Gastrocnemius medialis (tissue), 4 donors: ENCODE results near the gene NFAT5. TPM values are rescaled to one million over a fixed set of nuclear protein-coding genes. Genes with fewer than 3 reads are reported as not detected.
"Not testable (repeated sequence)": the region's sequence is repeated elsewhere in the genome, so short reads cannot be mapped to it uniquely, and the experiment has no call there.

Source experiments
- ATAC-seq, 2 donors: fragments of 150-250 bp; one replicate each; pipeline ENCODE4 v1.9.1; 2016
- DNase-seq, 2 donors: peaks; one replicate each; pipeline ENCODE4 v3.0.0-alpha.2; 2019
- H3K27ac ChIP-seq, 4 donors: fragments of 200-600 bp; sonication (generic); 1 replicate in 1 of 4; 2 replicates in 3 of 4; pipeline ENCODE4 v1.5.1; 2016 to 2018; ENCODE audit warnings: mild to moderate bottlenecking in 2 of 4, moderate library complexity in 1 of 4
- H3K27me3 ChIP-seq, 3 donors: fragments of 200-600 bp; sonication (generic) in 2 of 3; 1 replicate in 1 of 3; 2 replicates in 2 of 3; pipeline versions ENCODE4 v1.5.1 to v1.6.0; 2016 to 2019; ENCODE audit warnings: mild to moderate bottlenecking in 1 of 3, moderate library complexity in 1 of 3
- H3K36me3 ChIP-seq, 2 donors: fragments of 200-600 bp; sonication (generic) in 1 of 2; one replicate each; pipeline ENCODE4 v1.5.1; 2017 to 2018
- H3K4me1 ChIP-seq, 2 donors: fragments of 200-600 bp; sonication (generic) in 1 of 2; one replicate each; pipeline ENCODE4 v1.5.1; 2016 to 2017; ENCODE audit warnings: mild to moderate bottlenecking in 2 of 2
- H3K4me3 ChIP-seq, 4 donors: fragments of 200-600 bp; sonication (generic) in 3 of 4; 1 replicate in 1 of 4; 2 replicates in 3 of 4; pipeline ENCODE4 v1.5.1; 2016 to 2019; ENCODE audit warnings: mild to moderate bottlenecking in 2 of 4
- H3K9me3 ChIP-seq, 3 donors: fragments of 200-600 bp; sonication (generic) in 2 of 3; 1 replicate in 1 of 3; 2 replicates in 2 of 3; pipeline ENCODE4 v1.5.1; 2016 to 2019
- CTCF ChIP-seq, 5 experiments: fragments of 450-650 bp in 3 of 5; fragments of 200-600 bp in 2 of 5; sonication (generic) in 2 of 5; IDR thresholded peaks in 4 of 5; conservative IDR thresholded peaks in 1 of 5; 1 replicate in 4 of 5; 2 replicates in 1 of 5; pipeline ENCODE4 v1.5.1; 2016 to 2019; ENCODE audit warnings: antibody characterized with exemption in 5 of 5, mild to moderate bottlenecking in 3 of 5, moderate library complexity in 3 of 5
- POLR2A ChIP-seq, 2 donors: fragments of 450-650 bp; IDR thresholded peaks; one replicate each; pipeline ENCODE4 v1.6.1; 2017; ENCODE audit warnings: antibody characterized with exemption in 2 of 2, mild to moderate bottlenecking in 2 of 2, moderate library complexity in 2 of 2
- in situ Hi-C, 4 donors: fragments of 200-750 bp; cut with MboI; loops; one replicate each; pipeline versions ENCODE4 v1.15.0 to v1.8.0; 2017; ENCODE audit warnings: low sequenced_read_pairs in 4 of 4
- intact Hi-C: fragments of 100-400 bp; cut with DNase I; formaldehyde crosslinking; loops from one replicate; pipeline ENCODE4 v1.15.1; 2023; ENCODE audit warnings: low total_unique reads
- total RNA-seq, 4 donors: library from RNA; depleted of rRNA; stranded (reverse); fragments of >200 nt; gene quantifications; one replicate each; pipeline versions ENCODE4 v1.1.0 to v1.2.3, GENCODE V29; 2016

The NFAT5 gene
- total RNA-seq, 4 donors from 2014 or later: 14.4 to 34.2 (median 18.4) TPM

GRCh38 chr16:69725480-69726312 lies 159.9 kb downstream of the NFAT5 start:
- Histone ChIP-seq H3K27ac (peak overlapping the region; percentile 66 to 80 (median 76)), H3K4me3 (peak overlapping the region; percentile 54 to 87 (median 64)), H3K27me3 (no peaks in the 10 kb centered on the region), H3K9me3 (no peaks in the 10 kb centered on the region), H3K36me3 (no peaks in the 10 kb centered on the region), H3K4me1 (peaks cover 19 to 27% of the 10 kb centered on the region in 2 donors)
- no peak for DNase-seq
- no peak for TF ChIP-seq CTCF (IDR thresholded peaks at IDR 0.05 in 4 of 5, conservative IDR thresholded peaks at IDR 0.05 in 1 of 5)
- TF ChIP-seq POLR2A (IDR thresholded peaks at IDR 0.05): no peak
- in situ Hi-C loops (no loop called here), intact Hi-C loops (loop anchor here (2.0 kb wide), 1 partner anchor 29 kb away; the partner anchor contains the start of gene NOB1)
- ATAC-seq: peak in 1 of 2 donors; percentile 8

- peak; percentile 86 to 87 for DNase-seq
- no peaks in the 10 kb centered on the region for H3K36me3 ChIP-seq
- in situ Hi-C loops (no loop called here), intact Hi-C loops (loop anchor here (2.0 kb wide), 1 partner anchor 28 kb away; the partner anchor contains the start of gene NOB1)
- H3K27me3 ChIP-seq: no peaks in the 10 kb centered on the region
- peak within 1 kb of the TSS; percentile 66 to 80 (median 76) for H3K27ac ChIP-seq
- peak; percentile 76 to 84 for ATAC-seq
- peak within 1 kb of the TSS; percentile 54 to 87 (median 64) for H3K4me3 ChIP-seq
- H3K4me1 ChIP-seq: peaks cover 19 to 27% of the 10 kb centered on the region in 2 donors
- no peaks in the 10 kb centered on the region for H3K9me3 ChIP-seq
- TF ChIP-seq POLR2A (IDR thresholded peaks at IDR 0.05): peak; percentile 46 to 61
- no peak for TF ChIP-seq CTCF (IDR thresholded peaks at IDR 0.05 in 4 of 5, conservative IDR thresholded peaks at IDR 0.05 in 1 of 5)
These were observed 160.7 kb downstream of the NFAT5 start, which contains the start of gene NQO1 for GRCh38 chr16:69726313-69727060. Gene NQO1 (minus strand): TSS chr16:69726560. CDS start chr16:69726439, 121 bp downstream.

GRCh38 chr16:69727916-69728270 lies 162.1 kb downstream of the NFAT5 start:
- no peak for ATAC-seq
- peak overlapping the region; percentile 16 to 79 (median 70) for H3K27ac ChIP-seq
- H3K4me1 ChIP-seq: peaks cover 19 to 27% of the 10 kb centered on the region in 2 donors
- no peak for DNase-seq
- H3K9me3 ChIP-seq: no peaks in the 10 kb centered on the region
- H3K36me3 ChIP-seq: no peaks in the 10 kb centered on the region
- TF ChIP-seq CTCF (IDR thresholded peaks at IDR 0.05 in 4 of 5, conservative IDR thresholded peaks at IDR 0.05 in 1 of 5) (no peak), POLR2A (IDR thresholded peaks at IDR 0.05) (no peak)
- no peaks in the 10 kb centered on the region for H3K27me3 ChIP-seq
- H3K4me3 ChIP-seq: peak overlapping the region in 2 of 4 donors; percentile 54 to 57
- intact Hi-C loops (loop anchor here (2.0 kb wide), 1 partner anchor 27 kb away; the partner anchor contains the start of gene NOB1), in situ Hi-C loops (no loop called here)

GRCh38 chr16:69729030-69729429 lies 163.3 kb downstream of the NFAT5 start:
- in situ Hi-C loops, H3K27me3 ChIP-seq, DNase-seq, H3K36me3 ChIP-seq, ATAC-seq, H3K9me3 ChIP-seq, H3K4me3 ChIP-seq, intact Hi-C loops: not testable (repeated sequence)
- peaks cover 19 to 27% of the 10 kb centered on the region in 2 donors for H3K4me1 ChIP-seq
- H3K27ac ChIP-seq: peak overlapping the region in 2 of 4 donors; percentile 74 to 79

GRCh38 chr16:69731280-69731679 lies 165.5 kb downstream of the NFAT5 start:
- in situ Hi-C loops, intact Hi-C loops, H3K27me3 ChIP-seq, H3K9me3 ChIP-seq, ATAC-seq, DNase-seq, H3K36me3 ChIP-seq, H3K4me3 ChIP-seq, H3K27ac ChIP-seq: not testable (repeated sequence)
- H3K4me1 ChIP-seq: peaks cover 10 to 19% of the 10 kb centered on the region in 2 donors
